T1000 (cell line): ENCODE data around the gene MCM3.

Source experiments
- DNase-seq: peaks from one replicate; lab custom pipeline; 2025; ENCODE audit warnings: mixed read lengths; lab: John Stamatoyannopoulos, UW

MCM3 gene

DNA sequence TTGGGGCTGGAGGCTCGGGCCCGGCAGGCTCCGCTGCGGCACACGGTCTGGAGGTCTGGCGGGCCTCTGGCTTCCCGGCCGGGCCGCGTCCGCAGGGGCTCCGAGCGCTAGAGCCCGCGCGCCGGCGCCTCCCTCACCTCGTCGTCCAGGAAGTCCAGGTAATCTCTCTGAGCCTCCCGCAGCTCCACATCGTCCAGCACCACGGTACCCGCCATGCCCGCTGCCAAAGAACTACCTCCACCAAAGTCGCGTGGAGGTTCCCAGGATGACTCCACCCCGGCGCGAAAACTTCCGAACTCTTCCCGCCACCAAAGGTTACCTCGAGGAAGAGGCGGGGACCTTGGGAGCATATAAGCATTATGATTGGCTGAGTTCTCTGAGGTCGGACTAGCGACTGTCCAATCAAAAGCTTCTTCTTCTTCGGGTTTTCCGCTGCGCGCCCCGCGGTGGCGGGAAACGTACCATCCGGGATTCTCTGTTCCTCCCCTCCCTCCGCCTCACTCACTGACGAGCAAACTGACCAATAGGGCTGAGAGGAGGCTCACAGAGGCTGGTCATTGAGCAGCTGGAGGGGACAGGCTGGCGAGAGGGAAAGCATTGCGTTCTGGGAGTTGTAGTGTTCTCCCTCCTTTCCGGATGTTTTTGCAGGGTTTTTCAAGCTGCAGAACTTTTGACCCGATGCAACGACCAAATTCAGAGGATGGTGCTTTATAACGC, at the start of gene MCM3:
MCM3 (minus strand) TSS at position 283 of the 717 bp plus-strand sequence; CDS start at position 215, 68 bp downstream.
- peak; percentile 98 for DNase-seq

DNA sequence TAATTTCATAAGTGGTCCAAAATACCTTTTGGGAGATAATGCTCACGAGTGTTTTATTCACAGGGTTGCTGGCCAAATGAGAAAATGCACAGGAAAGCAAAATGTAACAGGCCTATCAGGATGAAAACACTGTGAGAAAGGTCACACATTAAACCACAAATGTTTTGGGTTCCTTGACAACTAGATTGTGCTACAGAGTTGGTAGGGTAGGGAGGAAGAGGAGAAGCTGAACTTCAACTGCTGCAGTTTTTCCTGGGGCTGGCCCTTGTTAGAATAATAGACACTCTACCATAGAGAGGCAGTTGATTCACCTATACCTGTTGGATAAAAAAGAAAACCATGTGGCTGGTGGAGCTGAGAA, 49.3 kb upstream of the MCM3 start:
- DNase-seq, result no peak

DNA sequence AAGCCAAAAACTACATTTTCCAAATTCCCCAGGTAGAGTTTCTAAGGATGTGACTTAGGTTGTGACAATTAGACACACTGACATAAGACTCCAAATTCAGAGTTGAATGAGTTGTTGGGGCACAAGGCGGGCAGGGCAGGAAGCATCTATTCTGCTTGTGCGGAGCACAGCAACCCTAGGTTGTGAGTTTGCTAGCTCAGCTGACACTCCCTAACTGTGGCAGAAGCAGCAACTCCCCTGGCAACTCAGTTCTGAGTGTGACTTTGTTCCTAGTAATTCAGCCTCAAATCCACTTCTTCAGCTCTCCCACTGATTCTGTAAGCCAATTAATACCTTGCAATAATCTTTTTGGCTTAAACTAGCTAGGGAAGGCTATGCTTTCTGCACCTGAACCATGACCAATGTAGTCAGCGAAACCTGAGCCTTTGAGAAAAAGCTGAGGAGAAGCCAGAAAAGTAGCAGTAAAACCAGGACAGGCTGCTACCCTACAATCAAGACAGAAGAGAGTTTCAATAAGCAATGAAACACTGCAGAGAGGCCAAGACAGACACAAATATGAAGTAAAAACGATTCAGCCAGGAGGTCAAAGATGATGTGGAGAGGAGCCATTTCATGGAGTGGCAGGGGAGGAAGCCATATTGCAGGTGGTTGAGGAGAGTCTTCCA, 47.4 kb upstream of the MCM3 start:
- no peak for DNase-seq

DNA sequence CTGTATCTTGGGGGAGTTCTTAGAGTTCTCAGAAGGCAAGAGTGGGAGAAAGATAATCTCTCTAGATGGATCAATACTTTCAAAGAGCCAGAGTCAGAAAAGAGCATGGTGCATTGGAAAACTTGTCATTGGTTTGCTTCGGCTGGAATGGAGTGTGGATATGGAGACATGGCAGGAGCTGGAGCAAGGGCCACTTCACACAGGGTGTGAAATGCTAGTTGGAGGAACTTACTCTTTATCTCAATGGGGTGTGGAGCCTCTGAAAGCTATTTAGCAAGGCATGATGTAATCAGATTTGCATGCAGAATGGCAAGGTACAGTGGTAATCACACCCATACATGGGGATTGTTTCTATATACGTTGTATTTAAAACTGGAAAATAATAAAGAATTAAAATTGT, 45.9 kb upstream of the MCM3 start:
- DNase-seq, result no peak

DNA sequence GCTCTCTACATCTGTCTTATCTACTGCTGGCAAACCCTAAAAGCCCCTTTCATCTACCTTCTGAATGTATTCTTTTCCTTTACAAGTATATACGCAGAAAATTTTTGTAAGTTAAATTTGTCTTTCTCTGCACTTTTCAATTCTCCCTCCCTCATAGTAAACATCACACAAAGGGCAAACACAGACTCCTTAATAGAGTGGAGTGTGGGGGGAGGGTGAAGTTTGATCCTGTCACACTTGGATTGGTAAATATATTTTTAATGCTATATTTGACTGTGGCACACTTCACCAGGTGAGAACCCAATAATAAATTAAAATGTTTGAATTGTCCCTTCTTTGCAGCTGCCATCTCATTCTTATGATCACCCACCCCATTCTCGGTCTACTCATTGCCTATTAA, 44.2 kb upstream of the MCM3 start:
- DNase-seq, result no peak

GRCh38 chr6:52328303-52328662, 43.7 kb upstream of the MCM3 start:
- no peak for DNase-seq

GRCh38 chr6:52326540-52327364, 42.2 kb upstream of the MCM3 start:
- DNase-seq, result no peak

- DNase-seq, result no peak
Measured at GRCh38 chr6:52325695-52326471, 41.3 kb upstream of the MCM3 start.

DNA sequence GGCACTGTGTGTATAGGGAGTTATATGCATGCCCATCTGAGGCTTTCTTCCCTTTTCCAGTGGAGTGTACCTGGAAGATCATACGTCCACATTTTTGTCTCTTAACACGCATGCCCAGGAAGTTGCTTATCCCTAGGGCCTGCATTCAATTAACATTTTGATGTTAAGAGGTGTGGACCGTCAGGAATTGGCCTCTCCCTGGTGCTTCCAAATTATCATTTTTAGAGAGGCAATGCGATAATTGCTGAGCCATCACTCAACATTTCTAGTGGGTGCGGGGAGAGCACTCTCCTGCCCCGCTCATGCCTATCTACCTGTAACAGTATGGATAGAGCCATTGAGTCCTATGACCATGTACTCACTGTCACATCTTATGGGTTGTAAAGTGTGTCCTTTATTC, 39.6 kb upstream of the MCM3 start:
- DNase-seq, result no peak

DNA sequence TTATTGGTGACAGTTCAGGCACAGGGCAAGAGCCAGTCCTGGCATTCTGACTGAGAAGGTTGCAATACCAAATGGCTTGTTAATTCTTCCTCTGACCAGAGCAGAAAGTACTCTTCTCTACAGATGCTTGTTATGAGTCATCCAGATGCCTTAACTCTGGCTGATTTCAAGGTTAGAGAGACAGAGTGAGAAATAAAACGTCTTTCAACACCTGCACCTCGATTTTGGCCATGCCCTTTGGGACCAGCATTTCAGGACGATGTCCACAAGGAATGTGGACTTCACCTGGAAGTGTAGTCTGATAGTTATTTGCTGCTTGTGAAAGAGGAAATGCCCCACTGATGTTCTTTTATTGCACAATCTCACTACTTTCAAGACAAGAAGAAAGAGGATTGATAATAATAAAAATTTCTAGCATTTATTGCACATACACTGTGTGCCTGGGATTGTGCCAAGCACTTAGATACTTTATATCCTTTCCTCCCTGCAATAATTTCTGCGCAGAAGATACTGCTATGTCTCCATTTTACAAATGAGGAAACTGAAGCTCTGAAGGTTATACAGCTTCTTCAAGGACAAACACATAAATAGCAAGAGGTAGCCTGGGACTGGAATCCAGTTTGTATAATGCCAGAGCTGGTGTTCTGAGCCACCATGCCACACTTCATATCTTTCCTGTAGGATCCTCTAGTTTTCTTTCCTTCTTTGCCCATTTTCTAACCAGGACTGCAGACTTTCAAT, 33.5 kb upstream of the MCM3 start:
- DNase-seq, result no peak

GRCh38 chr6:52317211-52317610, 32.7 kb upstream of the MCM3 start:
- DNase-seq, result no peak

GRCh38 chr6:52314752-52315151, 30.2 kb upstream of the MCM3 start:
- DNase-seq, result no peak

DNA sequence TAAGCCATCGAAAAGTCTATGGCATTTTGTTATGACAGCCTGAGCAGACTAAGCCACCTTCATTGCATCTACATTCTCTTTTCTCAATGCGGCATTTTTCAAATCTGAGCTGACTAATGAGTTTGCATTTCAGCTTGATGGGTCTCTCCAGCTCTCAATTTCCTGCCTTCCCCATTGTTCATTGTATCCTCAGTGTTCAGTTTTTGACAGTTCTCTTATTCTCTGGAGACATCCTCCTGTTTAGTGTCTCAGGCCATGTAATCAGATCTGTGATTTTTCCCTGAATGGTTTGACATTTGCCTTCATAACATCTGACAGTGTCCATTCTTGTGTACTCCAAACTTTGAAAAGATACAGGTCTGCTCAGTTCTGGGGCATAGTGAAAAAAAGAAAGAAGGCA, 27.9 kb upstream of the MCM3 start:
- DNase-seq, result no peak

- no peak for DNase-seq
Measured at GRCh38 chr6:52310932-52311331, 26.4 kb upstream of the MCM3 start.

GRCh38 chr6:52307900-52308372, 23.4 kb upstream of the MCM3 start:
- no peak for DNase-seq

DNA sequence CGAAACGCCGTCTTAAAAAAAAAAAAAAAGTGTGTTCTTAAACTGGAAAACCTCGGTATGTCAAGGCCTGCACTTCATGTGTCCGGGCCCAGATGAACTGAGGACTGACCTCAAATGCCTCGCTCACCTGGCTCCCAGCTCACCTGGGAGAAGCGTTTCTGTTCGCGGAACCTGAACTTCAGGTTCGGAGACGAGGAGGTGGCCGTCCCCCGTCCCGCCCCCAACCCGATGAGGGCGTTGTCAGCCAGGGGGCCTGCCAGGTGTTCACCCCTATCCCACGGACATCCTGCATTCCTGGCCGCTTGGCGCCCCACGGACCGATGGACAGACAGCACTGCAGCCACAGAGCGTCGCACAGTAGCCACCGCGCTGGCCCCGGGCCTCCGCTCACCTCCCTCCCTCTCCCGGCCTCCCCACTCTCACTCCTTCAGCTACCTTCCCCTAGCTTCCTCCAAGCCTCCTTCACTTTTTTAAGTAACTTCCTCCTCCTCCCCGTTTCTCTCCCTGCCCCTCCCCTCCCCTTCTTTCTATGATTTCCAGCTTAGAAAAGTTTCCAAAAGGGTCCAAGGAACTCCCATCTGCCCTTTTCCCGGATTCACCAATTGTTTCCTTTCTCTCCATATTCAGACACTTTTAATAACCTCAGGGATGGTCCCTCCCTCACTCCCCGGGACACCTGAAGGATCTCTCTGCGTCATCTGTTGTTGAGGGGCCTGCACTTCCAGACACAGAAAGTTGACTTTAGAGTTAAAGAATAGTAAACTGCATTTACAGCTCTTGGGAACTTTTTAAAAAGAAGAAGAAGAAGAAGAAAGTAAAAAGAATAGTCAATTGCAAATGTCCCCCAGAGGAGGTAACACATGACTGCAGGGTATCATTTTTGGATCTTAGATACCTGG, 22.7 kb upstream of the MCM3 start:
- no peak for DNase-seq

DNA sequence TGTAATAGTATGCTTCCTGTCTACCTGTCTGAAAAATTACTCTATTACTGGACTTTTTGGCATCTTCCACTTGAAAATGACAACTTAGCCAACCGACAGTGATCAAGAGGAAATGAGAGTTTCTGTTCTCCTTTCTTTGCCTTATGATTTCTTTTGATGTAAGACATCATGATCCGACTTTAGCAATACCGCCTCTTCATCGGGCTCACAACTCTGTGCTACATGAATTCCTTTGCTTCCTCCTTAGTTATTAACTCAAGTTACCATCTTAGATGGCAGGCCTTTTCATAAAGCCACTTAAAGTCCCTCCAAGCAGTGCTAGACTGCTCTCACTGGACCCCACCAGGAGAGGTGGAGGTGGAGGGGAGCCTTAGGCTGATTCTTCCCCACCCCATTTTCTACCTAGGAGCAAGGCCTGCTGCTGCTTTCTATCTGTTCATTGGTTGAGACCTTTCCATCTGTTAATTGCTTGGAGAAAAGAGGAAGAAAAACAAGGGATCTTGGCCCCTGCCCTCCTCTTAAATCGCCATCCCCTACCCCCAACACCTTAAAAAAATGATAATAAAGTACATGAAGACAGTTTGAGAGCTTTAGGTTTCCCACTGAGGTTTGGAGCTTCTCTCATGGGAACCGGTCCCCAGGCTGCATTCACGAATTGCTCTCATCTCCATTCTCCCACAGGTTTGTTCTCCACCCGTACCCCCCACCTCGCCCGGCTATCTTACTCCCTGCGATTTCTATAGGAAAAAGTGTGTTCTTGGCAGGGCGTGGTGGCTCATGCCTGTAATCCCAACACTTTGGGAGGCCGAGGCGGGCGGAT, 21.6 kb upstream of the MCM3 start:
- no peak for DNase-seq

DNA sequence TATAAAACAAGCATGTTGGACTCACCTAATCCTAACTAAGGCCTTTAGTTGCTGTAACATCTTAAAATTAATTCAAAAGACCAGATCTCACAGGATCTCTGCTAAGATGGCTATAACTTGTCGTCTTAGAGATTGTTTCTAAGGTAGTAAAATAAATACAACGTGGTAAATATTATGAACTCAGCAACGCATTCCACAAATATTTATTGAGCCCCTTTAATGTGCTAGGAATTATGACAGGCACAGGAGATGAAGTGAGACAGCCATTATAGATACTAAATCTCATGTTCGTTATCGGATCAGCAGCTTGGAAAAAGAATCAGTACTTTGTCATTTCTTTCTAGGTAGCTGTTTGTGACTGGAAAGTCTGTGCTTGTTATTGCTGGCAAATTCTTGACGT, 20.9 kb upstream of the MCM3 start:
- no peak for DNase-seq

DNA sequence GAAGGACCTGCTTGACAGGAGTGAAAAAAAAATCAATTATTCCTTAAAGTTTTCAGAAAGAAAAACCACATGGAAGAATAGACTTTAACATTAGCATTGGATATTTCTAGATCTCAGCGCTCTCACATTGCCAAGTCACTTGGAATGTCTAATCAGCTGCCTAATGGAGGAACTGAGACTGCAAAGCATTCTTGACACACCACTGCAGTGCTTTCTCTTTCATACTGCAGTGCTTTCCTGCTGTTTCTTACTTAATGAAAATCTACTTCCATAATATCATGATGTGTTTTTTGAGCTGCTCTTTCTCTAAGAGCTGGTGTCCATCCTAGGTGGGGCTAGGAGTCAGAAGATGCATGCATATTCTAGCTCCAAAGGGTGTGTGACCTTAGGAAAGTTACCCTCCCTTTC, 20.4 kb upstream of the MCM3 start:
- no peak for DNase-seq

DNA sequence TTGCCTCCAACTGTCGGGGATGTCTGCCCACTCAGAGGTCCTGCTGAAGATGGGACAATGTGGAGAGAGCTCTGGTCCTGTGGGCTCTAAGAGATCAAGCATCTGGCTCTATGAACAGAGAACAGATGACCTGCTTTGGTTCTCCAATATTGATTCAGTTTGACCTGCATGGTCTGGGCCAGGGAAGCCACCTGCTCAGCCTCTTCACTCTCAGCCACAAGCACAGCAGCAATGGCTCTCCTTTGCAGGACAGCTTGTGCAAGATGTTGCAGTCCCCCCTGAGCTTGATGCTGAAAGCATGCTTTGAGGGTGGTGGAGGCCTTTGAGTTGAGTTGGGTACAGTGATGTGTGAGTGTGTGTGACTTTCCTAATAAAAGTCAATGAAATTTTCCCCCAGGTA, 18.6 kb upstream of the MCM3 start:
- no peak for DNase-seq
